Neural progenitor cell (in vitro differentiated cells): Measurements from ENCODE around the gene TIGD3. TPM values are rescaled to one million over a fixed set of nuclear protein-coding genes. Genes with fewer than 3 reads are reported as not detected.

Experiments used
- DNase-seq: peaks from one replicate; pipeline ENCODE4 v3.0.0-alpha.2; 2016; ENCODE audit warnings: low spot score
- H2AFZ ChIP-seq: fragments of 200-600 bp; sonication (generic); replicated peaks from 2 replicates; pipeline ENCODE4 v1.6.1; 2016; ENCODE audit warnings: antibody characterized with exemption
- H3F3A ChIP-seq: fragments of 200-600 bp; sonication (generic); 2 replicates; pipeline ENCODE4 v1.6.1; 2016; ENCODE audit warnings: antibody characterized with exemption, low read depth
- H3K27ac ChIP-seq: fragments of 200-600 bp; sonication (generic); 2 replicates; pipeline ENCODE4 v1.5.1; 2016; ENCODE audit warnings: mild to moderate bottlenecking
- H3K27me3 ChIP-seq: fragments of 200-600 bp; sonication (generic); 2 replicates; pipeline ENCODE4 v1.6.1; 2016; ENCODE audit warnings: mild to moderate bottlenecking, moderate library complexity
- H3K36me3 ChIP-seq: fragments of 200-600 bp; sonication (generic); 2 replicates; pipeline ENCODE4 v1.5.1; 2016
- H3K4me1 ChIP-seq: fragments of 200-600 bp; sonication (generic); 2 replicates; pipeline ENCODE4 v1.6.1; 2016; ENCODE audit warnings: mixed run types
- H3K4me2 ChIP-seq: fragments of 200-600 bp; sonication (generic); 2 replicates; pipeline ENCODE4 v1.6.1; 2016
- H3K4me3 ChIP-seq: fragments of 200-600 bp; sonication (generic); 2 replicates; pipeline ENCODE4 v1.5.1; 2016
- H3K79me2 ChIP-seq: fragments of 200-600 bp; sonication (generic); 2 replicates; pipeline ENCODE4 v1.6.1; 2016; ENCODE audit warnings: low read depth
- H3K9ac ChIP-seq: fragments of 200-600 bp; sonication (generic); 2 replicates; pipeline ENCODE4 v1.6.1; 2016
- H3K9me3 ChIP-seq: fragments of 200-600 bp; sonication (generic); 2 replicates; pipeline ENCODE4 v1.5.1; 2016; ENCODE audit warnings: low read depth
- H4K20me1 ChIP-seq: fragments of 200-600 bp; sonication (generic); 2 replicates; pipeline ENCODE4 v1.6.1; 2016; ENCODE audit warnings: low read depth
- H3K27ac Mint-ChIP-seq: 3 replicates; pipeline ENCODE4 v1.8.0; 2021; ENCODE audit warnings: mixed read lengths
- H3K27me3 Mint-ChIP-seq: 2 replicates; pipeline ENCODE4 v1.8.0; 2022; ENCODE audit warnings: low read depth, mild to moderate bottlenecking, inconsistent platforms, moderate library complexity, mixed read lengths; ENCODE audit not compliant: insufficient read depth
- H3K36me3 Mint-ChIP-seq: 3 replicates; pipeline ENCODE4 v1.8.0; 2021; ENCODE audit warnings: mixed read lengths
- H3K4me1 Mint-ChIP-seq: 3 replicates; pipeline ENCODE4 v1.8.0; 2021; ENCODE audit warnings: mixed read lengths
- H3K4me3 Mint-ChIP-seq: 3 replicates; pipeline ENCODE4 v1.8.0; 2021; ENCODE audit warnings: mild to moderate bottlenecking, moderate library complexity, mixed read lengths
- H3K9me3 Mint-ChIP-seq: 3 replicates; pipeline ENCODE4 v1.8.0; 2020; ENCODE audit warnings: mixed read lengths
- EZH2 ChIP-seq: fragments of 200-600 bp; sonication (generic); IDR thresholded peaks from 2 replicates; pipeline ENCODE4 v1.6.1; 2017; ENCODE audit warnings: antibody characterized with exemption, mild to moderate bottlenecking, moderate library complexity
- EZH2phosphoT487 ChIP-seq: fragments of 200-600 bp; sonication (generic); IDR thresholded peaks from 2 replicates; pipeline ENCODE4 v1.6.1; 2017; ENCODE audit warnings: antibody characterized with exemption
- total RNA-seq: library from RNA; depleted of rRNA; stranded (reverse); fragments of >200 nt; gene quantifications from 2 replicates; pipeline ENCODE4 v1.2.3, GENCODE V29; 2015; ENCODE audit warnings: low replicate concordance
- TF ChIP-seq, protein P1 (sequence below): fragments of 200-600 bp; sonication (generic); IDR thresholded peaks from 2 replicates; pipeline ENCODE4 v1.5.1; 2017; ENCODE audit warnings: antibody characterized with exemption, mild to moderate bottlenecking

The TIGD3 gene
- total RNA-seq, 1 donor from 2014 or later = 2.5 TPM

DNA sequence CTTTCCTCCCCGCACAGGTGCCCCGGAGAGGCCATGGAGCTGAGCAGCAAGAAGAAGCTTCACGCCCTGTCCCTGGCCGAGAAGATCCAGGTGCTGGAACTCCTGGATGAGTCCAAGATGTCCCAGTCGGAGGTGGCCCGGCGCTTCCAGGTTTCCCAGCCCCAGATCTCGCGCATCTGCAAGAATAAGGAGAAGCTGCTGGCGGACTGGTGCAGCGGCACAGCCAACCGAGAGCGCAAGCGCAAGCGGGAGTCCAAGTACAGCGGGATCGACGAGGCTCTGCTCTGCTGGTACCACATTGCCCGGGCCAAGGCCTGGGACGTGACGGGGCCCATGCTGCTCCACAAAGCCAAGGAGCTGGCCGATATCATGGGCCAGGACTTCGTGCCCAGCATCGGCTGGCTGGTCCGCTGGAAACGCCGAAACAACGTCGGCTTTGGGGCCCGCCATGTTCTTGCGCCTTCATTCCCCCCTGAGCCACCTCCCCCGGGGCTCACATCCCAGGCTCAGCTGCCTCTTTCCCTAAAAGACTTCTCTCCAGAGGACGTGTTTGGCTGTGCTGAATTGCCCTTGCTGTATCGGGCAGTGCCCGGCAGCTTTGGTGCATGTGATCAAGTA lies 1.3 kb downstream of the TIGD3 start:
- peak; percentile 56 for DNase-seq
- peaks cover 30% of the 10 kb centered on the region for H4K20me1 ChIP-seq

DNA sequence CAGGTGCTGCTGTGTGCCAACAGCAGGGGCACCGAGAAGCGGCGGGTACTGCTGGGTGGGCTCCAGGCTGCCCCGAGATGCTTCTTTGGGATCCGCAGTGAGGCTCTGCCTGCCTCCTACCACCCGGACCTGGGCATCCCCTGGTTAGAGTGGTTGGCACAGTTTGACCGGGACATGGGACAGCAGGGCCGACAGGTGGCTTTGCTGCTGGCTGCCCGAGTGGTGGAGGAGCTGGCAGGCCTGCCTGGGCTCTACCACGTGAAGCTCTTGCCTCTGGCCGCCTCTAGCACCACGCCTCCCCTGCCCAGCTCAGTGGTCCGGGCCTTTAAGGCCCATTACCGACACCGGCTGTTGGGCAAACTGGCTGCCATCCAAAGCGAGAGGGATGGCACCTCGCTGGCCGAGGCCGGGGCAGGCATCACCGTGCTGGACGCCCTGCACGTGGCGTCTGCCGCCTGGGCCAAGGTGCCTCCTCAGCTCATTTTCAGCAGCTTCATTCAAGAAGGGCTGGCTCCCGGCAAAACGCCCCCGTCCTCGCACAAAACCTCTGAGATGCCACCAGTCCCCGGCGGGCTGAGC lies 1.9 kb downstream of the TIGD3 start:
- Mint-ChIP-seq H3K4me3 (peak overlapping the region; percentile 82), H3K27me3 (peaks cover 12% of the 10 kb centered on the region), H3K4me1 (peaks cover 25% of the 10 kb centered on the region), H3K36me3 (peaks cover 8% of the 10 kb centered on the region), H3K27ac (no peak overlapping the region), H3K9me3 (no peaks in the 10 kb centered on the region)
- Histone ChIP-seq H3K4me2 (no peak overlapping the region), H3K27ac (no peak overlapping the region), H3F3A (peaks cover 35% of the 10 kb centered on the region), H3K4me3 (no peak overlapping the region), H3K27me3 (peaks cover 26% of the 10 kb centered on the region), H2AFZ (no peak overlapping the region), H3K36me3 (no peaks in the 10 kb centered on the region), H3K9ac (no peak overlapping the region), H3K4me1 (peaks cover 23% of the 10 kb centered on the region), H3K9me3 (no peaks in the 10 kb centered on the region), H3K79me2 (no peaks in the 10 kb centered on the region), H4K20me1 (peaks cover 27% of the 10 kb centered on the region)
- DNase-seq = no peak
- TF ChIP-seq EZH2 (no peak), EZH2phosphoT487 (no peak)
- TF ChIP-seq, protein P1, sequence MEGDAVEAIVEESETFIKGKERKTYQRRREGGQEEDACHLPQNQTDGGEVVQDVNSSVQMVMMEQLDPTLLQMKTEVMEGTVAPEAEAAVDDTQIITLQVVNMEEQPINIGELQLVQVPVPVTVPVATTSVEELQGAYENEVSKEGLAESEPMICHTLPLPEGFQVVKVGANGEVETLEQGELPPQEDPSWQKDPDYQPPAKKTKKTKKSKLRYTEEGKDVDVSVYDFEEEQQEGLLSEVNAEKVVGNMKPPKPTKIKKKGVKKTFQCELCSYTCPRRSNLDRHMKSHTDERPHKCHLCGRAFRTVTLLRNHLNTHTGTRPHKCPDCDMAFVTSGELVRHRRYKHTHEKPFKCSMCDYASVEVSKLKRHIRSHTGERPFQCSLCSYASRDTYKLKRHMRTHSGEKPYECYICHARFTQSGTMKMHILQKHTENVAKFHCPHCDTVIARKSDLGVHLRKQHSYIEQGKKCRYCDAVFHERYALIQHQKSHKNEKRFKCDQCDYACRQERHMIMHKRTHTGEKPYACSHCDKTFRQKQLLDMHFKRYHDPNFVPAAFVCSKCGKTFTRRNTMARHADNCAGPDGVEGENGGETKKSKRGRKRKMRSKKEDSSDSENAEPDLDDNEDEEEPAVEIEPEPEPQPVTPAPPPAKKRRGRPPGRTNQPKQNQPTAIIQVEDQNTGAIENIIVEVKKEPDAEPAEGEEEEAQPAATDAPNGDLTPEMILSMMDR = no peak

More for the DNA sequence above, 1.3 kb downstream of the TIGD3 start:
- no peak overlapping the region for H3K27ac ChIP-seq
- Mint-ChIP-seq H3K4me1 (peaks cover 25% of the 10 kb centered on the region), H3K9me3 (no peaks in the 10 kb centered on the region), H3K27me3 (peaks cover 12% of the 10 kb centered on the region), H3K36me3 (peaks cover 8% of the 10 kb centered on the region), H3K4me3 (peak overlapping the region; percentile 88), H3K27ac (no peak overlapping the region)
- peak overlapping the region; percentile 82 for H2AFZ ChIP-seq
- H3K79me2 ChIP-seq = no peaks in the 10 kb centered on the region
- peak overlapping the region; percentile 70 for H3K4me3 ChIP-seq
- H3F3A ChIP-seq = peaks cover 41% of the 10 kb centered on the region
- no peaks in the 10 kb centered on the region for H3K9me3 ChIP-seq
- H3K4me1 ChIP-seq = peaks cover 23% of the 10 kb centered on the region
- H3K27me3 ChIP-seq = peaks cover 26% of the 10 kb centered on the region
- H3K36me3 ChIP-seq = no peaks in the 10 kb centered on the region
- no peak overlapping the region for H3K9ac ChIP-seq
- TF ChIP-seq EZH2phosphoT487 (no peak), EZH2 (peak; percentile 33)
- TF ChIP-seq, protein P1 = no peak
- peak overlapping the region; percentile 96 for H3K4me2 ChIP-seq

DNA sequence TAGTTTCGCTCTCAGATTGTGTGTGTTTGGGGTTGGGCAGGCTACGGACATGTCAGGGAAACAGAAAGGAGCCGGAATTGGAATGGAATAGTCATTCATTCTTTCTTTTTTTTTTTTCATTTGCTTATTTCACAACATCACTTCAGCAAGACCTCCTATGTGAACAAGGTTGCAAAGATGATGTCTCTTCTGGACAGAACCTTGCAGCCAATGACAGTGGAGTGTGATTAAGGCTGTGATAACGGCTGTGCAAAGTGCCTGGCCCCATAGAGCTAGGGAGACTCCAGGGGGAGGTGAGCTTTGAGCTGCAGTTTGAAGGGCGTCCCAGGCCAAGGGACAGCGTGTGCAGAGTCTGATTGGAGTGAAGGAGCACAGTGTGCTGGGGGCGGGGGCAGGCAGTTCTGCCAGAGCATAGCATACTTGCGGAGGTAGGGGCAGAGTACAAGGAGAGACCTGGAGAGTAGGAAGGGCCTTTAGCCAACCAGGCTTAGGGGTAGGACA lies 3.4 kb downstream of the TIGD3 start:
- Histone ChIP-seq H4K20me1 (peaks cover 13% of the 10 kb centered on the region), H3K27me3 (peaks cover 26% of the 10 kb centered on the region), H3K4me2 (no peak overlapping the region), H3K4me1 (peaks cover 23% of the 10 kb centered on the region), H3F3A (peaks cover 21% of the 10 kb centered on the region), H3K9me3 (no peaks in the 10 kb centered on the region), H3K4me3 (no peak overlapping the region), H2AFZ (no peak overlapping the region), H3K79me2 (no peaks in the 10 kb centered on the region), H3K36me3 (no peaks in the 10 kb centered on the region), H3K27ac (no peak overlapping the region), H3K9ac (no peak overlapping the region)
- Mint-ChIP-seq H3K27ac (no peak overlapping the region), H3K36me3 (peaks cover 3% of the 10 kb centered on the region), H3K4me1 (peaks cover 21% of the 10 kb centered on the region), H3K9me3 (no peaks in the 10 kb centered on the region), H3K4me3 (no peak overlapping the region), H3K27me3 (peaks cover 12% of the 10 kb centered on the region)
- TF ChIP-seq EZH2 (no peak), EZH2phosphoT487 (no peak)
- TF ChIP-seq, protein P1 = no peak
- no peak for DNase-seq
